ENCODE data around the gene DIS3L2.

DNA sequence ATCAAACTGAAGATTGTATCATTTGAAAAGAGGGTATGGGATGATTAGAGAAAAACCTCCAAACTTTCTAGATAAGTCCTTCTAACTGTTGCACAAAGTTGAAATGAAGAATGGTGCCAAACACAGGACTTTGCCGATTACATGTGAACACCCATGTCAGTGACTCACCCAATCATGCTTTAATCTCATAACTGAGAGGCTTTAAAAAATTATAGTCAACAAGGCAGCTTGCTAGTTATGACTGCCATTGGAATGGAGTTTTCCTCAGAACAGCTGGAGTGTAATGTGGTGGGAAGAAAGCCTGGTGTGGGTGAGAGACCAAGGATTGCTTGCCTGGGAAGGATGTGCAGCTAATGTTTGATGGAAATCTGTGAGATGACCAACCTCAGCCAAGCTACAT, 318.8 kb downstream of the DIS3L2 start:
- TF ChIP-seq TAF1 (IDR thresholded peaks at IDR 0.05; ENCODE audit: borderline replicate concordance, insufficient read depth, low read length) (no peak), SIN3A (IDR thresholded peaks at IDR 0.05; ENCODE audit: borderline replicate concordance, insufficient read depth, low read length) (no peak), POLR2AphosphoS5 (IDR thresholded peaks at IDR 0.05; ENCODE audit: low read depth, low read length) (no peak)

Measured in PFSK-1 (cell line).